ENCODE data around the gene UHRF1.
"Not testable (repeated sequence)": the region's sequence is repeated elsewhere in the genome, so short reads cannot be mapped to it uniquely, and the experiment has no call there.

UHRF1 gene

DNA sequence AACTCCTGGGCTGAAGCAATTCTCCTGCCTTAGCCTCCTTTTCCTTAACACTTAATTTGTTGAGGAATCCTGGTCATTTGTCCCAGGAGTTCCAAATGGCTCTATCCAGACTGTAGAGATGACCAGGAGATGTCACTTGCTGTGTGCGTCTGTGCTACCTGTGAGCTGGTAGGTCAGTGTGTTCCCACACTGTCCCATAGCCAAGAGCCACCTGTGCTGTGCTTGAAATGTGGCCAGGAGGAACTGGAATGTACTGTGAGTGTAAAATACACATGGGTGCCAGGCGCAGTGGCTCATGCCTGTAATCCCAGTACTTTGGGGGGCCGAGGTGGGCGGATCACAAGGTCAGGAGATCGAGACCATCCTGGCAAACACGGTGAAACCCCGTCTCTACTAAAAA is 30.2 kb downstream of the UHRF1 start:
- TF ChIP-seq, protein P1, sequence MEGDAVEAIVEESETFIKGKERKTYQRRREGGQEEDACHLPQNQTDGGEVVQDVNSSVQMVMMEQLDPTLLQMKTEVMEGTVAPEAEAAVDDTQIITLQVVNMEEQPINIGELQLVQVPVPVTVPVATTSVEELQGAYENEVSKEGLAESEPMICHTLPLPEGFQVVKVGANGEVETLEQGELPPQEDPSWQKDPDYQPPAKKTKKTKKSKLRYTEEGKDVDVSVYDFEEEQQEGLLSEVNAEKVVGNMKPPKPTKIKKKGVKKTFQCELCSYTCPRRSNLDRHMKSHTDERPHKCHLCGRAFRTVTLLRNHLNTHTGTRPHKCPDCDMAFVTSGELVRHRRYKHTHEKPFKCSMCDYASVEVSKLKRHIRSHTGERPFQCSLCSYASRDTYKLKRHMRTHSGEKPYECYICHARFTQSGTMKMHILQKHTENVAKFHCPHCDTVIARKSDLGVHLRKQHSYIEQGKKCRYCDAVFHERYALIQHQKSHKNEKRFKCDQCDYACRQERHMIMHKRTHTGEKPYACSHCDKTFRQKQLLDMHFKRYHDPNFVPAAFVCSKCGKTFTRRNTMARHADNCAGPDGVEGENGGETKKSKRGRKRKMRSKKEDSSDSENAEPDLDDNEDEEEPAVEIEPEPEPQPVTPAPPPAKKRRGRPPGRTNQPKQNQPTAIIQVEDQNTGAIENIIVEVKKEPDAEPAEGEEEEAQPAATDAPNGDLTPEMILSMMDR (IDR thresholded peaks at IDR 0.05; ENCODE audit: insufficient read depth, low read depth, low read length, missing control alignments): no peak
- DNase-seq (ENCODE audit: low read depth): no peak
- no peak overlapping the region for H3K4me3 ChIP-seq (ENCODE audit: low read length)

DNA sequence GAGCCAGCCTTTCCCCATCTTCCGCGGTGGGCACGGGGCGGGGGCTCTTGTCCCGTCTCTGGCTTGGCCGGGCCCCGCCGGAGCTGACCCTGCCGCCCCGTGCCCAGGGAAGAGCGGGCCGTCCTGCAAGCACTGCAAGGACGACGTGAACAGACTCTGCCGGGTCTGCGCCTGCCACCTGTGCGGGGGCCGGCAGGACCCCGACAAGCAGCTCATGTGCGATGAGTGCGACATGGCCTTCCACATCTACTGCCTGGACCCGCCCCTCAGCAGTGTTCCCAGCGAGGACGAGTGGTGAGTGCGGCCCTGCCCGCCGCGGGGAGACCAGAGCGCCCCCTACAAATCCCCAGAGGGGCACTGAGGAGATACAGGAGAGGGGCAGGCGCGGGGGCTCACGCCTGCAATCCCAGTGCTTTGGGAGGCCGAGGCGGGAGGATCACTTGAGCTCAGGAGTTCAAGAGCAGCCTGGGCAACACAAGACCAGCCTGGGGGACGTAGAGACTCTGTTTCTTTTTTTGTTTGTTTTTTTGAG is 32.4 kb downstream of the UHRF1 start:
- not testable (repeated sequence) for DNase-seq (ENCODE audit: low read depth); H3K4me3 ChIP-seq (ENCODE audit: low read length)

DNA sequence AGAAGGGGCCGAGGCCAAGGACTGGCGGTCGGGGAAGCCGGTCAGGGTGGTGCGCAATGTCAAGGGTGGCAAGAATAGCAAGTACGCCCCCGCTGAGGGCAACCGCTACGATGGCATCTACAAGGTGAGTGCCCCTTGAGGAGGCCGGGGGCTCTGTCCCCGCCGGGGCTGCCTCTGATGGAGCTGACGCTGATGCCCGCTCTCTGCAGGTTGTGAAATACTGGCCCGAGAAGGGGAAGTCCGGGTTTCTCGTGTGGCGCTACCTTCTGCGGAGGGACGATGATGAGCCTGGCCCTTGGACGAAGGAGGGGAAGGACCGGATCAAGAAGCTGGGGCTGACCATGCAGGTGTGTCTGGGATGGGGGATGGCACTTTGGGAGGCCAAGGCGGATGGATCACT is 41.3 kb downstream of the UHRF1 start:
- not testable (repeated sequence) for DNase-seq (ENCODE audit: low read depth); H3K4me3 ChIP-seq (ENCODE audit: low read length)

DNA sequence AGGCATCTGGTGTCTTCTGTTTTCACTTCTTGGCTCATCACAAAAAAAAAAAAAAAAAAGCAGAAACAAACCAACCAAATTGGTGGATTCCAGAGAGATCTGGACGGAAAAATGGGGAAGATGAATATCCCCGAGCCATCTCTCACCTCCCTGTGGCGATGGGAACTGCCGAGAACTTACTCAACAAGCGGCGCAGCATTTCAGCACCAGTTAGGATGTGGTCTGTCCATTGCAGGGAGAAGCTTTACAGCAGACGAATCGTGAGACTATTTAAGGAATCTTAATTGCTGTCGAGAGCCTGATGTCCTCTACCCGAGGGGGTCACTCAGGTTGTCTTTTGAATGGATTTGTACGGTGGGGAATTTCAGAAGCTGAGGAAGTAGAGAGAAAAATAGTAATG is 42.4 kb downstream of the UHRF1 start:
- no peak overlapping the region for H3K4me3 ChIP-seq (ENCODE audit: low read length)
- TF ChIP-seq, protein P1 (IDR thresholded peaks at IDR 0.05; ENCODE audit: insufficient read depth, low read depth, low read length, missing control alignments): no peak
- DNase-seq (ENCODE audit: low read depth): no peak

DNA sequence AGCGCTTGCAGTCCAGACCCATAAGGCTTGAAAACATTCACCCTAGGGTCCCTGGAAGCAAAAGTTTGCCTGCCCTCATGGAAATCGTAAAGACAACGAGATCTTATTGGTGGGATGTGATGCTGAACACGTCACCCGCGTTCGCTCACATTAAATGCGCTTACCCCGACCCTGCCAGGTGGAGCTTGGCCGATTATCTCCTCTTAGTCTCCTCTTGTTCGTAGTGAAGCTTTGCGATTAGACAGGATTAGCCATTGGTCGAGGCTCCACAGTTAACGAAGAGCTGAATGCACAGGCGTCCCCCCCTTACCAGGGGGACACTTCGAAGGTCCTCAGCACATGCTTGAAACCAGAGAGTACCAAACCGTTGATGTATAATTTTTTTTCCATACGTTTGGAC is 43.6 kb downstream of the UHRF1 start:
- TF ChIP-seq, protein P1 (IDR thresholded peaks at IDR 0.05; ENCODE audit: insufficient read depth, low read depth, low read length, missing control alignments): no peak
- no peak overlapping the region for H3K4me3 ChIP-seq (ENCODE audit: low read length)
- DNase-seq (ENCODE audit: low read depth): no peak

DNA sequence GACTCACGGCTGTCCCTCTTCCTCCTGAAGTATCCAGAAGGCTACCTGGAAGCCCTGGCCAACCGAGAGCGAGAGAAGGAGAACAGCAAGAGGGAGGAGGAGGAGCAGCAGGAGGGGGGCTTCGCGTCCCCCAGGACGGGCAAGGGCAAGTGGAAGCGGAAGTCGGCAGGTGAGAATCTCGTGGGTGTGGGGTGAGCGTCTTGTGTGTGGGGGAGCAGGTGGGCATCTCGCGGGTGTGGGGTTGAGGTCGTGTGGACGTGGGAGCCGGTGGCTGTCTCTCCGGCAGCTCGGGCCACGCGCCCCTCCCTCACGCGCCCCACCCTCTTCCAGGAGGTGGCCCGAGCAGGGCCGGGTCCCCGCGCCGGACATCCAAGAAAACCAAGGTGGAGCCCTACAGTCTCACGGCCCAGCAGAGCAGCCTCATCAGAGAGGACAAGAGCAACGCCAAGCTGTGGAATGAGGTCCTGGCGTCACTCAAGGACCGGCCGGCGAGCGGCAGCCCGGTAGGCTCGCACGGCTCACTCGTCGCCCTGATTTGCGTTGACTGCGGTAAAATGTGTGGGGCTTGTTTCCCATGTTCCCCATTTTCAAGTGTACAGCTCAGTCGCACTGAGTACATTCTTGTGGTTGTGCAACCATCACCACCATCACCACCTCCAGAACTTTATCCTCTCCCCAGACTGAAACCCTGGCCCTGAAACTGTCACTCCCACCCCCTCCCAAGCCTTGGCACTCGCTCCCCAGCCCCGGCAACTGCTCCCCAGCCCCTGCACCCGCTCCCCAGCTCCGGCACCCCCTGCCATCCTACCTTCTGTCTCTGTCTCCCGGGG is 45.2 kb downstream of the UHRF1 start:
- H3K4me3 ChIP-seq (ENCODE audit: low read length); DNase-seq (ENCODE audit: low read depth): not testable (repeated sequence)

DNA sequence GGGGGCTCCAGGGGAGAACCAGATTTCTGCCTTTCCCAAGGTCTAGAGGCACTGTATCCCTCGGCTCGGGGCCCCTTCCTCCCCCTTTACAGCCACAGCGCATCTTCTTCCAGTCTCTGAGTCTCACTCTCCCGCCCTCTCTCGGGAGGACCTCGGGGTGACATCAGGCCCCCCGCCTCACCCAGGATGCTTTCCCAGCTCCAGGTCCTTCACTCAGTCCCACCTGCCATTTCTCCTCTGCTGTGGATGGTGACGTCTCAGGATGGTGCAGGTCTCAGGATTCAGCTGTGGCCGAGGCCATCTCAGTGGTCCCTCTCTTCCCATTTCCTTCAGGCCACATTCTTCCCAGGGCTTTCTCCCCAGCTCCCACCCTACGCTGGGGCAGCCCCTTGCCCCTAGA is 46.0 kb downstream of the UHRF1 start:
- no peak for DNase-seq (ENCODE audit: low read depth)
- H3K4me3 ChIP-seq (ENCODE audit: low read length): no peak overlapping the region
- TF ChIP-seq, protein P1 (IDR thresholded peaks at IDR 0.05; ENCODE audit: insufficient read depth, low read depth, low read length, missing control alignments): no peak

DNA sequence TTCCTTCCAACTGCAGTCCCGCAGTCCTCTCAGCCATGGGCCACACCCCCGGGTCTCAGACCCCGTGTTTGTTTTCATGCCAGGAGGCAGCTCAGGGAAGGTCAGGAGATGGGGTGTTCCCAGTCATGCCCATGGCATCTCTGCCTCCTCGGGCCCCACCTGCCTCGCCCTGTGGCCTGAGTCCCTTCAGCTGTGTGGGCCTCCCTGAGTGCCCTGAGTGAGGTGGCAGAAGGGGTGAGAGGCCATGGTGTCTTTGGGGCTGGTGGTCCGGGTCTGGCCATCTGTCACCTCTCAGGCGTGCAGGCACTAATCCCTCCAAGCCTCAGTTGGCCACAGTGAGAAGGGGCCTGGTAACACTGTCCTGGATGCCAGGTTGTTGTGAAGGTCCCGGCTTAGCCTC is 48.7 kb downstream of the UHRF1 start:
- no peak for DNase-seq (ENCODE audit: low read depth)
- no peak overlapping the region for H3K4me3 ChIP-seq (ENCODE audit: low read length)
- TF ChIP-seq, protein P1 (IDR thresholded peaks at IDR 0.05; ENCODE audit: insufficient read depth, low read depth, low read length, missing control alignments): no peak

Data from epithelial cell of esophagus (primary cell).